Caco-2 (cell line): ENCODE measurements around the gene NTMT2. TPM values are rescaled to one million over a fixed set of nuclear protein-coding genes. Genes with fewer than 3 reads are reported as not detected.

Experiments
- BruUV-seq: library from RNA; stranded (reverse); fragments of 400-500 nt; replicated peaks from 2 replicates; lab custom pipeline; 2021; lab: Mats Ljungman, UMichigan
- CTCF ChIA-PET: fragments of 300-600 bp; sonication (Branson Sonifier 250); formaldehyde crosslinking; loops from one replicate; lab custom pipeline; 2022; ENCODE audit warnings: antibody characterized with exemption; lab: Charles Lee
- POLR2A ChIA-PET: fragments of 300-600 bp; sonication (Branson Sonifier 250); formaldehyde crosslinking; loops from one replicate; lab custom pipeline; 2022; ENCODE audit warnings: antibody characterized with exemption; lab: Charles Lee
- DNase-seq, 2 experiments: peaks; one replicate each; pipeline versions ENCODE4 v3.0.0 to v3.0.0-alpha.2; 2020 to 2022
- H3K27me3 ChIP-seq: replicated peaks from 2 replicates; pipeline ENCODE4 v1.6.0; 2011; ENCODE audit warnings: low read length; ENCODE audit not compliant: control insufficient read depth, insufficient read depth
- H3K36me3 ChIP-seq: 2 replicates; pipeline ENCODE4 v1.5.1; 2011; ENCODE audit warnings: low read length; ENCODE audit not compliant: control insufficient read depth, insufficient read depth
- H3K4me1 ChIP-seq: fragments of 250-450 bp; sonication (Bioruptor Pico); 2 replicates; pipeline ENCODE4 v1.5.1; 2020; ENCODE audit warnings: mild to moderate bottlenecking
- H3K4me3 ChIP-seq: 2 replicates; pipeline ENCODE4 v1.5.1; 2011; ENCODE audit warnings: low read depth, mild to moderate bottlenecking, control low read depth, low read length
- H3K9me3 ChIP-seq: fragments of 250-450 bp; sonication (Bioruptor Pico); 2 replicates; pipeline ENCODE4 v1.5.1; 2020; ENCODE audit warnings: mild to moderate bottlenecking, moderate library complexity
- H3K27ac Mint-ChIP-seq: one replicate; pipeline ENCODE4 v1.8.0; 2022; ENCODE audit warnings: mixed read lengths; ENCODE audit not compliant: unreplicated experiment
- H3K27me3 Mint-ChIP-seq: one replicate; pipeline ENCODE4 v1.8.0; 2022; ENCODE audit warnings: mixed read lengths; ENCODE audit not compliant: insufficient read depth, unreplicated experiment
- H3K36me3 Mint-ChIP-seq: one replicate; pipeline ENCODE4 v1.8.0; 2022; ENCODE audit warnings: mild to moderate bottlenecking, mixed read lengths; ENCODE audit not compliant: insufficient read depth, unreplicated experiment
- H3K4me1 Mint-ChIP-seq: one replicate; pipeline ENCODE4 v1.8.0; 2022; ENCODE audit warnings: low read depth, mixed read lengths; ENCODE audit not compliant: unreplicated experiment
- H3K4me3 Mint-ChIP-seq: one replicate; pipeline ENCODE4 v1.8.0; 2022; ENCODE audit warnings: mild to moderate bottlenecking, moderate library complexity, mixed read lengths; ENCODE audit not compliant: unreplicated experiment
- H3K9me3 Mint-ChIP-seq: one replicate; pipeline ENCODE4 v1.8.0; 2022; ENCODE audit warnings: mixed read lengths; ENCODE audit not compliant: unreplicated experiment
- intact Hi-C: fragments of 100-400 bp; cut with micrococcal nuclease; formaldehyde crosslinking; loops from one replicate; pipeline ENCODE4 v1.10.0; 2022; ENCODE audit not compliant: unreplicated experiment
- total RNA-seq: library from RNA; stranded (reverse); gene quantifications from 2 replicates; pipeline ENCODE4 v1.2.3, GENCODE V29; 2022
- TF ChIP-seq, protein P1 (sequence below), 2 experiments: fragments of 200-600 bp in 1 of 2; IDR thresholded peaks; 1 replicate in 1 of 2; 2 replicates in 1 of 2; pipeline versions ENCODE4 v1.5.1 to v1.8.0; 2011 to 2022; ENCODE audit warnings: antibody characterized with exemption in 1 of 2, control low read depth in 1 of 2, inconsistent platforms in 1 of 2, low read depth in 1 of 2, low read length in 1 of 2, mild to moderate bottlenecking in 1 of 2, moderate library complexity in 1 of 2; ENCODE audit not compliant: insufficient read depth in 1 of 2, severe bottlenecking in 1 of 2, unreplicated experiment in 1 of 2

Gene NTMT2
- total RNA-seq, 1 experiment from 2014 or later: not detected

DNA sequence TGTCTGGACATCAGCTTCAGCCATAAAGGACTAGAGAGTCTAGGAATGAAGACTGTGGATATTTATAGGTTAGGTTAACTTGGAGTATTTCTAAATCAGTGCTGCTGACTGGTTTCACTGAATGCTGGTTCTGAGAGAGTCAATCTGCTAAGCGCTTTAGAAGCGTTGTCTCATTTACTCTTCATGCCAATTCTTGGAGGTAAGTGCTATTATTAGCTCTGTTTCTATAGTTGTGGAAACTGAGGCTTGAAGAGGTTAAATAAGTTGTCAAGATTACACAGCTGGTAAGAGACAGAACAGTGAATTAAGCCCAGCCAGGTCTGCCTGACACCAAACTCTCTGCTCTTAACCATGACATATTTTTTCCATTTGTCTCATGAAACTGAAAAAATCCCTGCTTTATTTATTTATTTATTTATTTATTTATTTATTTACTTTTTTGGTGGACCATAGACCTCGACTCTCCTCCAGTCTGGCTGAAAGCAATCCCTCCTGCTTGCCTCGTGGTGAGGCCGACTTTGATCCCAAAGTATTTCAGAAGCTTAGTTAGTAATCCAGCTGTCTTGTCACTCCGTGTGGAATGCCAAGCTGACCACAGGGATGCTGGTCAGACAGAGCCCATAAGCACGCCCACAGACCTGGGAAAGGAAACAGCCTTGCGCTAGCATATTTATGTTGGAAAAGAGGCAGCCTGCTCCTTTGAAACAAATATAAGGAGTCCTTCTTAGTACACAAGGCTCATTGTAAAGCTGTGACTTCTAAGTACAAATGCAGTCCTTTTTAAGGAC lies 16.9 kb downstream of the NTMT2 start:
- intact Hi-C loops: no loop called here
- no TSS peak for BruUV-seq
- H3K9me3 ChIP-seq: no peaks in the 10 kb centered on the region
- H3K4me3 ChIP-seq: no peak overlapping the region
- H3K4me1 ChIP-seq: no peaks in the 10 kb centered on the region
- TF ChIP-seq, protein P1, sequence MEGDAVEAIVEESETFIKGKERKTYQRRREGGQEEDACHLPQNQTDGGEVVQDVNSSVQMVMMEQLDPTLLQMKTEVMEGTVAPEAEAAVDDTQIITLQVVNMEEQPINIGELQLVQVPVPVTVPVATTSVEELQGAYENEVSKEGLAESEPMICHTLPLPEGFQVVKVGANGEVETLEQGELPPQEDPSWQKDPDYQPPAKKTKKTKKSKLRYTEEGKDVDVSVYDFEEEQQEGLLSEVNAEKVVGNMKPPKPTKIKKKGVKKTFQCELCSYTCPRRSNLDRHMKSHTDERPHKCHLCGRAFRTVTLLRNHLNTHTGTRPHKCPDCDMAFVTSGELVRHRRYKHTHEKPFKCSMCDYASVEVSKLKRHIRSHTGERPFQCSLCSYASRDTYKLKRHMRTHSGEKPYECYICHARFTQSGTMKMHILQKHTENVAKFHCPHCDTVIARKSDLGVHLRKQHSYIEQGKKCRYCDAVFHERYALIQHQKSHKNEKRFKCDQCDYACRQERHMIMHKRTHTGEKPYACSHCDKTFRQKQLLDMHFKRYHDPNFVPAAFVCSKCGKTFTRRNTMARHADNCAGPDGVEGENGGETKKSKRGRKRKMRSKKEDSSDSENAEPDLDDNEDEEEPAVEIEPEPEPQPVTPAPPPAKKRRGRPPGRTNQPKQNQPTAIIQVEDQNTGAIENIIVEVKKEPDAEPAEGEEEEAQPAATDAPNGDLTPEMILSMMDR (IDR thresholded peaks at IDR 0.05; ENCODE audit: insufficient read depth in 1 of 2, low read depth in 1 of 2, low read length in 1 of 2, severe bottlenecking in 1 of 2, unreplicated experiment in 1 of 2): no peak
- H3K27me3 ChIP-seq: no peaks in the 10 kb centered on the region
- Mint-ChIP-seq H3K4me3 (no peak overlapping the region), H3K9me3 (no peaks in the 10 kb centered on the region), H3K27ac (no peak overlapping the region), H3K36me3 (no peaks in the 10 kb centered on the region), H3K4me1 (no peaks in the 10 kb centered on the region), H3K27me3 (no peaks in the 10 kb centered on the region)
- ChIA-PET POLR2A (no interaction called here), CTCF (interaction anchor here (0.6 kb wide), 1 partner anchor 295 kb away, joined by 3 read pairs; no protein-coding TSS in a partner anchor)
- no peaks in the 10 kb centered on the region for H3K36me3 ChIP-seq
- no peak for DNase-seq

DNA sequence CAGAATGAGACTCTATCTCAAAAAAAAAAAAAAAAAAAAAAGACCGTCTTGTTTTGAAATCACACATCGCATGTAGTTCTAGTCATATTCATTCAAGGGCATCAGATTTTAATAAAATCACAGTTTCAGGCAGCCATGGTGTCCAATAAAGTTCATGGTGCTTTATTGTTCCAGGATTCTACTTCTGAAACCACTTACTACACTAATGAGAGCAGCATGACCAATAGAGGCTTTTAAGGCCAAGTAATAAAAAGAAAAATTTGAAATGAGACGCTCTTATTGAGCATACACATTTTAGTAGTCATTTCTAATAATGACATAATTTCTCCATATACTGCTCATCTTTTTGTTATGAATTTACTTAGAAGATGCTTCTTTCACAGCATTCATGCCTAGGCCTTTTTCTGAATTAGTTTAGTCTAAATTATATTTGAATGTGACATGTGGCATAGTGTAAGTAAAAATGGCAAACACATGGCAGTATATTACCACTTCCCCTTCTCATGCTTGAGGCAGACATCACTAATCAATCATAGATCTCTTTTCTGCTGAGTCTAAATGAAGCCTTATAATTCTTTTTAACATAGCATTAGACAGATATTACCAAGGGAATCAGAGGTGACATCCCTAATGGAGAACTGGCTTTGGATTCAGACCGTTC lies 18.5 kb downstream of the NTMT2 start:
- no peaks in the 10 kb centered on the region for H3K36me3 ChIP-seq
- no peak overlapping the region for H3K4me3 ChIP-seq
- H3K36me3 Mint-ChIP-seq: no peaks in the 10 kb centered on the region
- no peak overlapping the region for H3K4me3 Mint-ChIP-seq
- no TSS peak for BruUV-seq
- H3K27me3 ChIP-seq: no peaks in the 10 kb centered on the region
- no peaks in the 10 kb centered on the region for H3K4me1 Mint-ChIP-seq
- ChIA-PET POLR2A (no interaction called here), CTCF (interaction anchor here (0.7 kb wide), 1 partner anchor 766 kb away, joined by 9 read pairs; no protein-coding TSS in a partner anchor)
- no peaks in the 10 kb centered on the region for H3K9me3 Mint-ChIP-seq
- intact Hi-C loops: no loop called here
- H3K4me1 ChIP-seq: no peaks in the 10 kb centered on the region
- H3K27me3 Mint-ChIP-seq: no peaks in the 10 kb centered on the region
- H3K9me3 ChIP-seq: no peaks in the 10 kb centered on the region
- TF ChIP-seq, protein P1 (IDR thresholded peaks at IDR 0.05; ENCODE audit: insufficient read depth in 1 of 2, low read depth in 1 of 2, low read length in 1 of 2, severe bottlenecking in 1 of 2, unreplicated experiment in 1 of 2): no peak
- no peak overlapping the region for H3K27ac Mint-ChIP-seq
- DNase-seq: no peak

DNA sequence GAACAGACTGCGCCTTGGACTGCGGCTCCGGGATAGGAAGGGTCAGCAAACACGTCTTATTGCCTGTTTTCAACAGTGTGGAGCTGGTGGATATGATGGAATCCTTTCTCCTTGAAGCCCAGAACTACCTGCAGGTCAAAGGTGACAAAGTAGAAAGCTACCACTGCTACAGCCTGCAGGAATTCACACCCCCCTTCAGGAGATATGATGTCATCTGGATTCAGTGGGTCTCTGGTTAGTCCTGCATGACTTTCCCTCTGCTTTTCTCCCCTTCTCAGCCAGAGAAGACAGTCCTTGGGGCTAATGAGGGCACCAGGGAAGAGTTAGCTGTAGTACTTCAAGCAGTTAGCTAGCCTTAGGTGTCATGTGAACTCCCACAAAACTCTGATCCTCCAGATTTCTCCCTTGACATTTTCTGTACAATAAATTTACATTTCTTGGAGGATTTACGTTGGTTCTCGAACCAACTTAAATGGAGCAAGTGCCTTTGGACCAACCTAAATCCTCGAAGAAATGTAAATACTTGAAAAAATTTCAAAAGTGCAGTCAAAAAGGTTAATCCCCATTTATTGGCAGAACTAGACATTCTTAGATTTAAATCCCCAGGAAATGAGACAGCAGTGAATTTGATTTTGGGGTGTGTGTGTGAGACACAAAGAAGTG lies 20.9 kb downstream of the NTMT2 start:
- no peak for DNase-seq
- H3K4me1 ChIP-seq: no peaks in the 10 kb centered on the region
- Mint-ChIP-seq H3K4me3 (no peak overlapping the region), H3K36me3 (no peaks in the 10 kb centered on the region), H3K9me3 (peaks cover 14% of the 10 kb centered on the region), H3K27ac (no peak overlapping the region), H3K4me1 (no peaks in the 10 kb centered on the region), H3K27me3 (no peaks in the 10 kb centered on the region)
- intact Hi-C loops: no loop called here
- CTCF ChIA-PET: no interaction called here
- H3K27me3 ChIP-seq: no peaks in the 10 kb centered on the region
- no TSS peak for BruUV-seq
- H3K9me3 ChIP-seq: no peaks in the 10 kb centered on the region; the same call in 1 of the 2 replicates
- POLR2A ChIA-PET: no interaction called here
- H3K4me3 ChIP-seq: no peak overlapping the region
- H3K36me3 ChIP-seq: no peaks in the 10 kb centered on the region
- TF ChIP-seq, protein P1 (IDR thresholded peaks at IDR 0.05; ENCODE audit: insufficient read depth in 1 of 2, low read depth in 1 of 2, low read length in 1 of 2, severe bottlenecking in 1 of 2, unreplicated experiment in 1 of 2): no peak
